ENCODE measurements around the gene TSPAN31.

TSPAN31 gene

GRCh38 chr12:57751788-57752667 is 7.2 kb downstream of the TSPAN31 start, which contains the start of gene CDK4:
TSS of gene CDK4 (minus strand) at chr12:57752310. CDS start at chr12:57751717, 593 bp downstream.
- peak; percentile 94 to 99 (median 99) for DNase-seq (ENCODE audit: low read depth in 2 of 3, low spot score in 1 of 3)

- no peak for DNase-seq (ENCODE audit: low read depth in 2 of 3, low spot score in 1 of 3)
Measured at GRCh38 chr12:57752668-57753000, 7.8 kb downstream of the TSPAN31 start.

GRCh38 chr12:57753756-57754337 is 9.0 kb downstream of the TSPAN31 start:
- DNase-seq (ENCODE audit: low read depth in 2 of 3, low spot score in 1 of 3): no peak

- DNase-seq (ENCODE audit: low read depth in 2 of 3, low spot score in 1 of 3): peak; percentile 64 to 81 (median 75)
Measured at GRCh38 chr12:57754411-57755193, 9.8 kb downstream of the TSPAN31 start, which contains the start of gene MARCHF9. TSS of gene MARCHF9 (plus strand) at chr12:57755103. CDS start at chr12:57755529, 426 bp downstream.

GRCh38 chr12:57755194-57755453 is 10.3 kb downstream of the TSPAN31 start:
- DNase-seq (ENCODE audit: low read depth in 2 of 3, low spot score in 1 of 3): no peak

GRCh38 chr12:57755454-57756372 is 10.9 kb downstream of the TSPAN31 start:
- no peak for DNase-seq (ENCODE audit: low read depth in 2 of 3, low spot score in 1 of 3)

GRCh38 chr12:57756406-57757341 is 11.8 kb downstream of the TSPAN31 start:
- DNase-seq (ENCODE audit: low read depth in 2 of 3, low spot score in 1 of 3): peak; percentile 54 to 68 (median 64)

- no peak for DNase-seq (ENCODE audit: low read depth in 2 of 3, low spot score in 1 of 3)
Measured at GRCh38 chr12:57757771-57758170, 12.9 kb downstream of the TSPAN31 start.

- no peak for DNase-seq (ENCODE audit: low read depth in 2 of 3, low spot score in 1 of 3)
Measured at GRCh38 chr12:57758552-57759359, 13.9 kb downstream of the TSPAN31 start.

- no peak for DNase-seq (ENCODE audit: low read depth in 2 of 3, low spot score in 1 of 3)
Measured at GRCh38 chr12:57759360-57759980, 14.6 kb downstream of the TSPAN31 start.

GRCh38 chr12:57760347-57760982 is 15.6 kb downstream of the TSPAN31 start:
- DNase-seq (ENCODE audit: low read depth in 2 of 3, low spot score in 1 of 3): no peak

GRCh38 chr12:57761391-57761998 is 16.7 kb downstream of the TSPAN31 start:
- no peak for DNase-seq (ENCODE audit: low read depth in 2 of 3, low spot score in 1 of 3)

GRCh38 chr12:57762463-57762862 is 17.6 kb downstream of the TSPAN31 start:
- no peak for DNase-seq (ENCODE audit: low read depth in 2 of 3, low spot score in 1 of 3)

GRCh38 chr12:57763881-57764661 is 19.2 kb downstream of the TSPAN31 start:
- no peak for DNase-seq (ENCODE audit: low read depth in 2 of 3, low spot score in 1 of 3)

- no peak for DNase-seq (ENCODE audit: low read depth in 2 of 3, low spot score in 1 of 3)
Measured at GRCh38 chr12:57764662-57765002, 19.8 kb downstream of the TSPAN31 start.

- DNase-seq (ENCODE audit: low read depth in 2 of 3, low spot score in 1 of 3): peak in 2 of 3 donors; percentile 48 to 51
Measured at GRCh38 chr12:57765003-57765697, 20.3 kb downstream of the TSPAN31 start.
